GM12878 (cell line): Measurements from ENCODE around the gene PDE6C. TPM values are rescaled to one million over a fixed set of nuclear protein-coding genes. Genes with fewer than 3 reads are reported as not detected.

Source experiments
- ATAC-seq: fragments of 200-7000 bp; cut with Tn5 transposase; 3 replicates; pipeline ENCODE4 v1.9.1; 2020; ENCODE audit warnings: mild to moderate bottlenecking, moderate library complexity
- BruUV-seq: library from RNA; stranded (reverse); fragments of 400-500 nt; replicated peaks from 2 replicates; lab custom pipeline; 2021; lab: Mats Ljungman, UMichigan
- CTCF ChIA-PET: fragments of 300-600 bp; sonication (Branson Sonifier 250); formaldehyde crosslinking; extraction: SDS; loops from one replicate; lab custom pipeline; 2021; ENCODE audit warnings: inconsistent platforms; lab: Yijun Ruan, JAX
- POLR2A ChIA-PET: fragments of 350-600 bp; formaldehyde crosslinking; extraction: SDS; loops from one replicate; lab custom pipeline; 2021; ENCODE audit warnings: inconsistent platforms; lab: Charles Lee
- RAD21 ChIA-PET: fragments of 300-600 bp; sonication (Branson Sonifier 250); formaldehyde crosslinking; loops from one replicate; lab custom pipeline; 2023; ENCODE audit warnings: antibody characterized with exemption; ENCODE audit not compliant: unreplicated experiment; lab: Charles Lee
- SMC1A ChIA-PET: fragments of 300-600 bp; sonication (Branson Sonifier 250); formaldehyde crosslinking; loops from one replicate; lab custom pipeline; 2023; ENCODE audit not compliant: unreplicated experiment, uncharacterized antibody; lab: Charles Lee
- DNase-seq: peaks from one replicate; pipeline ENCODE4 v3.0.0-alpha.2; 2011; ENCODE audit warnings: low read depth, low spot score
- FAIRE-seq: peaks from 3 replicates; lab custom pipeline; 2011; peaks lifted over from hg19 to GRCh38; lab: Jason Lieb, UNC
- H2AFZ ChIP-seq: 2 replicates; pipeline ENCODE4 v1.6.0; 2011; ENCODE audit warnings: low read depth, low read length, control low read depth; ENCODE audit not compliant: control insufficient read depth
- H3K27ac ChIP-seq: 2 replicates; pipeline ENCODE4 v1.5.1; 2011; ENCODE audit warnings: control low read depth; ENCODE audit not compliant: control insufficient read depth, insufficient read depth
- H3K27me3 ChIP-seq, 2 experiments: replicated peaks in 1 of 2; 2 replicates each; pipeline versions ENCODE4 v1.6.0 to v1.6.1; 2011; ENCODE audit warnings: low read length in 1 of 2; ENCODE audit not compliant: control insufficient read depth in 2 of 2, insufficient read depth in 2 of 2
- H3K36me3 ChIP-seq, 2 experiments: 2 replicates each; pipeline ENCODE4 v1.5.1; 2011; ENCODE audit warnings: low read length in 1 of 2; ENCODE audit not compliant: control insufficient read depth in 2 of 2, insufficient read depth in 2 of 2
- H3K4me1 ChIP-seq: 2 replicates; pipeline ENCODE4 v1.6.1; 2011; ENCODE audit warnings: mild to moderate bottlenecking, low read length, moderate library complexity, mixed read lengths; ENCODE audit not compliant: control insufficient read depth, insufficient read depth
- H3K4me2 ChIP-seq: 2 replicates; pipeline ENCODE4 v1.6.0; 2011; ENCODE audit warnings: control low read depth; ENCODE audit not compliant: control insufficient read depth, insufficient read depth
- H3K4me3 ChIP-seq: fragments of 200-600 bp; sonication (generic); 2 replicates; pipeline ENCODE4 v1.5.1; 2016
- H3K79me2 ChIP-seq: 2 replicates; pipeline ENCODE4 v1.6.0; 2011; ENCODE audit warnings: low read length; ENCODE audit not compliant: control insufficient read depth, insufficient read depth
- H3K9ac ChIP-seq: 2 replicates; pipeline ENCODE4 v1.8.0; 2011; ENCODE audit warnings: low read length, control low read depth, mixed read lengths; ENCODE audit not compliant: control insufficient read depth, insufficient read depth
- H3K9me3 ChIP-seq: replicated peaks from 3 replicates; pipeline ENCODE4 v1.5.1; 2011; ENCODE audit warnings: mild to moderate bottlenecking, low read length; ENCODE audit not compliant: control insufficient read depth, insufficient read depth
- H4K20me1 ChIP-seq: 2 replicates; pipeline ENCODE4 v1.6.0; 2011; ENCODE audit not compliant: control insufficient read depth, insufficient read depth
- CTCF ChIP-seq, 3 experiments: IDR thresholded peaks in 2 of 3; conservative IDR thresholded peaks in 1 of 3; 2 replicates each; pipeline ENCODE4 v1.5.1; 2011; ENCODE audit warnings: low read depth in 3 of 3, low read length in 3 of 3, mild to moderate bottlenecking in 3 of 3, control low read depth in 2 of 3, moderate library complexity in 2 of 3, inconsistent platforms in 1 of 3, mixed read lengths in 1 of 3; ENCODE audit not compliant: control insufficient read depth in 2 of 3, insufficient read depth in 1 of 3; ENCODE audit errors: extremely low read depth in 1 of 3
- KDM1A ChIP-seq: fragments of 200-600 bp; sonication (generic); IDR thresholded peaks from 2 replicates; pipeline ENCODE4 v1.6.1; 2016; ENCODE audit warnings: borderline replicate concordance
- RAD21 ChIP-seq: IDR thresholded peaks from 2 replicates; pipeline ENCODE4 v1.6.1; 2011; ENCODE audit warnings: mild to moderate bottlenecking, low read depth, low read length, moderate library complexity; ENCODE audit not compliant: insufficient read depth
- SMC3 ChIP-seq: IDR thresholded peaks from 2 replicates; pipeline ENCODE4 v1.6.1; 2011; ENCODE audit warnings: low read length, improper control_type of control experiment, borderline replicate concordance
- WGBS: methylation state at CpG from one replicate; pipeline ENCODE4 v1.1.6; 2016; ENCODE audit warnings: low lambda C conversion rate; ENCODE audit not compliant: insufficient replicate concordance, insufficient coverage; ENCODE audit errors: missing lambda C conversion rate; 5-methylcytosine and 5-hydroxymethylcytosine counted together
- in situ Hi-C: fragments of 300-500 bp; cut with MboI; formaldehyde crosslinking; loops from 9 replicates; pipeline ENCODE4 v1.14.3; 2018; ENCODE audit warnings: mixed read lengths
- intact Hi-C: fragments of 100-400 bp; cut with micrococcal nuclease; formaldehyde crosslinking; loops from one replicate; pipeline ENCODE4 v1.14.2; 2022; ENCODE audit not compliant: unreplicated experiment
- polyA plus RNA-seq, 11 experiments: library from polyadenylated mRNA; depleted of rRNA in 4 of 11; unstranded in 6 of 11; stranded (reverse) in 5 of 11; fragments of >200 nt; fragmentation: Nextera tagmentation in 4 of 11; fragmentation: Illumina TruSeq in 1 of 11; extraction: Ambion mirVana in 4 of 11; extraction: Trizol in 1 of 11; gene quantifications; 1 replicate in 1 of 11; 2 replicates in 10 of 11; pipeline versions ENCODE4 v1.2.1 to v1.2.3, GENCODE V29; 2011 to 2016; ENCODE audit warnings: inconsistent platforms in 2 of 11, missing spikeins in 2 of 11, low read depth in 1 of 11
- total RNA-seq, 4 experiments: library from RNA; depleted of rRNA in 3 of 4; stranded (reverse); fragments of >200 nt in 3 of 4; fragmentation: Illumina TruSeq in 1 of 4; extraction: Trizol in 1 of 4; gene quantifications; 2 replicates each; pipeline versions ENCODE4 v1.2.1 to v1.2.3, GENCODE V29; 2013 to 2021

The PDE6C gene
- total and polyA plus RNA-seq, 10 of the 15 experiments (the other 5 are each of a cell fraction or from before 2014, with no cell fraction given) = not detected

GRCh38 chr10:93680412-93681047, 68.2 kb downstream of the PDE6C start:
- Histone ChIP-seq H4K20me1 (no peaks in the 10 kb centered on the region), H3K36me3 (peaks cover 0 to 5% of the 10 kb centered on the region in 2 experiments; a peak in 2 of 4 replicates), H3K9ac (no peak overlapping the region), H3K27ac (no peak overlapping the region), H3K4me1 (no peaks in the 10 kb centered on the region), H2AFZ (no peak overlapping the region), H3K27me3 (no peaks in the 10 kb centered on the region), H3K9me3 (no peaks in the 10 kb centered on the region), H3K4me2 (no peak overlapping the region), H3K4me3 (no peak overlapping the region), H3K79me2 (no peaks in the 10 kb centered on the region)
- ATAC-seq (peak; percentile 50), DNase-seq (no peak), FAIRE-seq (peak; percentile 54)
- TF ChIP-seq SMC3 = peak; percentile 43; the same call in 1 of the 2 replicates
- no peak for TF ChIP-seq KDM1A
- TF ChIP-seq CTCF (IDR thresholded peaks at IDR 0.05 in 2 of 3, conservative IDR thresholded peaks at IDR 0.05 in 1 of 3; ENCODE audit: control insufficient read depth in 2 of 3, extremely low read depth in 1 of 3, insufficient read depth in 1 of 3, low read depth in 3 of 3, low read length in 3 of 3) = peak in 2 of 3 experiments; percentile 17 to 53; a peak in 2 of 6 replicates
- peak; percentile 52 for TF ChIP-seq RAD21
- no TSS peak for BruUV-seq
- in situ Hi-C loops = no loop called here
- ChIA-PET RAD21 (interaction anchor here (1.0 kb wide), 1 partner anchor 126 kb away, joined by 12 read pairs; no protein-coding TSS in a partner anchor), POLR2A (interaction anchor here (0.5 kb wide), 1 partner anchor 1740 kb away, joined by 3 read pairs; no protein-coding TSS in a partner anchor), CTCF (interaction anchor here (0.8 to 5.0 kb wide), 13 partner anchors 10 to 304 kb away, joined by 3 to 60 read pairs (median 3); no protein-coding TSS in a partner anchor), SMC1A (interaction anchor here (0.6 to 2.0 kb wide), 9 partner anchors 10 to 303 kb away, joined by 3 to 16 read pairs (median 3); partner anchors contain the start of gene MYOF)
- WGBS = 75% methylated on average over 4 of the region's 4 CpGs
- intact Hi-C loops = loop anchor here (1.0 to 10.0 kb wide), 2 partner anchors 126 to 306 kb away; no protein-coding TSS in a partner anchor
